GM21423 (cell line): ENCODE measurements around the gene RTEL1.
A peak's percentile ranks its signal among the peaks of the same experiment; 100 is the strongest.

Source experiments
- ATAC-seq: cut with Tn5 transposase; IDR thresholded peaks from one replicate; pipeline ENCODE4 v1.9.1; 2021; ENCODE audit warnings: mild to moderate bottlenecking, moderate library complexity; ENCODE audit not compliant: unreplicated experiment

The RTEL1 gene

DNA sequence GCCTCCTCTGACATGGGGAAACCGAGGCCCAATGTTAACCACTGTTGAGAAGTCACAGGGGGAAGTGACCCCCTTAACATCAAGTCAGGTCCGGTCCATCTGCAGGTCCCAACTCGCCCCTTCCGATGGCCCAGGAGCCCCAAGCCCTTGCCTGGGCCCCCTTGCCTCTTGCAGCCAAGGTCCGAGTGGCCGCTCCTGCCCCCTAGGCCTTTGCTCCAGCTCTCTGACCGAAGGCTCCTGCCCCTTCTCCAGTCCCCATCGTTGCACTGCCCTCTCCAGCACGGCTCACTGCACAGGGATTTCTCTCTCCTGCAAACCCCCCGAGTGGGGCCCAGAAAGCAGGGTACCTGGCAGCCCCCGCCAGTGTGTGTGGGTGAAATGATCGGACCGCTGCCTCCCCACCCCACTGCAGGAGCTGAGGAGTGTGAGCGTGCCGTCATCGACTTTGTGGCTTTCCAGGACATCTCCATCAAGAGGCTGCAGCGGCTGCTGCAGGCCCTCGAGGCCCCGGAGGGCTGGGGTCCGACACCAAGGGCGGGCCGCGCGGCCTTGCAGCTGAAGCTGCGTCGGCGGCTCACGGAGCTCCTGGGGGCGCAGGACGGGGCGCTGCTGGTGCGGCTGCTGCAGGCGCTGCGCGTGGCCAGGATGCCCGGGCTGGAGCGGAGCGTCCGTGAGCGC is 39.9 kb downstream of the RTEL1 start:
- ATAC-seq: no peak

DNA sequence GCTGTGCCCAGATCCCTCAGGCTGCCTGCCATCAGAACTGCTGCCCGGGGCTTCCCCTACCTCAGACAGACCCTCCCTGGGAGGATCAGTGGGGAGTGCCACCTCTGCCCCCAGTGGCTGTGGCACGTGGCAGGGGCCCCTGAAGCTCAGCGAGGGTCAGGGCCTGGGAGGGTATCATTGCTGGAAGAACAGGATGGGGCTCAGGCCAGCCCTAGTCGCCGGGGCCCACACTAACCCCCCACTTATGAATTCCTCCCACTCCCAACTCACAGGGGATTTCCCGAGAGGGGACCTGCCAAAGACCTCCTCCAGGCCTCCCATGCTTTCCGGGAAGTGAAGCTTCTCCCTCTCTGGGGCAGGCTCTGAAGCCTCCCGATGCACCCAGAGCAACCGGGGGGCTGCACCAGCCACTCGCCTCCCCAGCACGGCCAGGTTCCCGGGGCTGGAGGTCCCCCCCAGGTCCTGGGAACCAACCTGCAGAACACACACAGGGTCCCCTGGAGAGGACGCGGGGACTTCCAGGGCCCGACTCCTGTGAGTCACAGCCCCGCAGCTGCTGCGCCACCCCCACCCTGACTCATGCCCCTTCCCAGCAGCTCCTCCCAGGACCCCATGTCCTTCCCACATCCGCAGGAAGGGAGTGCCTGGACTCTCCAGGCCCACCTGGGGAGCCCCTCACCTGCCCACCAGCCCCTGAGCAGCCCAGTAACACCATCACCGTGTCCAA is 40.8 kb downstream of the RTEL1 start:
- no peak for ATAC-seq

DNA sequence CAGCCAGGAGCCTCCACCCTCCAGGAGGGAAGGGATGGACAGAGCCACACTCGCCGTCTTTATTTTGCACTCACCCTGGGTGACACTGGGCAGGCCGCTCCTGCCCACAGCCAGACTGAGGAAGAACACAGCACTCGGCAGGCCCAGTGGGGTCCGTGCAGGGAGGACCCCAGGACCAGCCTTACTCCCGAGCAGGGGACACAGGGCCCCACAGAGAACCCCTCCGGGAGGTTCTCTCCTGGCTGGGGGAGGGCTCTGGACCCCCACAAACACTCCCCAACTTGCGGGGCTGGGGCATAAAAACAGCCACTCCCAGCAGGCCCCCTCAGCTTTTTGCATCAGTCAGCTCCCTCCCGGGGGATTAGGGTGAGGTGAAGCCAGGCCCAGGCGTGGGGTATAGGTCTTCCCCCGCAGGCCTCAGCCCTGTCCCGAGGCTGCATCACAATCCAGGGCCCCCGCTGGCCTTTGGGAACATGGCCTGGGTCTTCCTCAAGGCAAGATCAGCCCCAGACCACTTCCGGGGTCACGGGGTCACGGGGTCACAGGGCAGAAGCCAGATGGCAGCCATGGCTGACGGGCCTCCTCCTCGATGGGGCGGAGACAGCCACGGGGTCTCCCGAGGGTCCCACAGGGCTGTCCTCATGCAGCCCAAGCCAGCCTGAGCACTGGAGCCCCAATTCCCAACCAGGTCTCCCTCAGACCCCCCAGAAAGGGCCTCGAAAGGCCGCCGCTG is 41.5 kb downstream of the RTEL1 start:
- ATAC-seq: no peak

DNA sequence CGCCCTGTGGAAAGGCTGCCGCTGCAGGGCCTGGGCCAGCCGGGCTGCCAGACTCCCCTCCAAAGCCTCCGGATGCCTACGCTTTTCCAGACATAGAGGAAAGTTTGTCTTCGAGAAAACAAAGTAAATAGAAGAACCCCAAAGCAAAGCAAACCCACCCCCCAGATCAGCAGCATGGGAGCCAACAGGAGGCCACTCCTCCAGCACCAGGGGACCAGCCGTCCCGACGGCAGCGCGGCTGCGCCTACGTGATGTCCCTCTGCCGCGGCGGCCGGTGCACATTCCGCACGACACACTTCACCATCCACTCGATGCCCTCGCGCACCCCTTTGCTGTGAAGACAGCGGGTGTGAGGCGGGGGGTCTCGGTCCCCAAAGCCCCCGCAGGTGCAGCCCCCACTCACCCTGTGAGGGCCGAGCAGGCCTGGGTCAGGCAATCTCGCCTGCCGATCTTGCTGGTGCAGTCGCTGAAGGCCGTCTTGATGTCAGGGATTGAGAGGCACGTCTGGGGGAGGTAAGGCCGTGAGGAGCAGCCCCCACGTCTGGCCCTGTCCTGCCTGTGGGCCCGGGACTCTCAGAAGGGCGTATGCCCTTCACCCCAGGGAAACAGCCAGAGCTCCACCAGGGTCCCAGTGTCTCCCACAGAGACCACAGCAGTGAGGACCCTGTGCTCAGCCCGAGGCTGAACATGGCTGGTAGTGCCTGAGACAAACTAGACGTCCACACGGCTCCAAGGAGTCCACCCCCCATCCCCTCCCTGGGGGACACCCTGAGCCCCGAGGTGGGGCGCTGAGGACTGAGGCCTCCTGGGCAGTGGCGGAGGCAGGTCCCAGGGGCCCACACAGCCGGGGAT is 42.3 kb downstream of the RTEL1 start:
- no peak for ATAC-seq

DNA sequence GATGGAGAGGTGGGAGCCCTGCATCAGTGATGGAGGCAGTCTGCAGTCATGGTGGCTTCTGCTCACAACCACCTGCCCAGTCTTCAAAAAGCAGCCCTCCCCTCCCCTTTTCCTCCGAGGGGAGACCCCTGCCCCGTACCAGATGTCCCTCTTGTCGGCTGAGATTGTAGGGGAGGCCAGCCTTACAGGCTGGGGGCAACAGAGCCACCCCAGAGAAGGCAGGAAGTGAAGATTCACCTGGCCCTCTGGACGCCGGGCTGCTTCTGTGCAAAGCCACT is 42.9 kb downstream of the RTEL1 start:
- no peak for ATAC-seq

DNA sequence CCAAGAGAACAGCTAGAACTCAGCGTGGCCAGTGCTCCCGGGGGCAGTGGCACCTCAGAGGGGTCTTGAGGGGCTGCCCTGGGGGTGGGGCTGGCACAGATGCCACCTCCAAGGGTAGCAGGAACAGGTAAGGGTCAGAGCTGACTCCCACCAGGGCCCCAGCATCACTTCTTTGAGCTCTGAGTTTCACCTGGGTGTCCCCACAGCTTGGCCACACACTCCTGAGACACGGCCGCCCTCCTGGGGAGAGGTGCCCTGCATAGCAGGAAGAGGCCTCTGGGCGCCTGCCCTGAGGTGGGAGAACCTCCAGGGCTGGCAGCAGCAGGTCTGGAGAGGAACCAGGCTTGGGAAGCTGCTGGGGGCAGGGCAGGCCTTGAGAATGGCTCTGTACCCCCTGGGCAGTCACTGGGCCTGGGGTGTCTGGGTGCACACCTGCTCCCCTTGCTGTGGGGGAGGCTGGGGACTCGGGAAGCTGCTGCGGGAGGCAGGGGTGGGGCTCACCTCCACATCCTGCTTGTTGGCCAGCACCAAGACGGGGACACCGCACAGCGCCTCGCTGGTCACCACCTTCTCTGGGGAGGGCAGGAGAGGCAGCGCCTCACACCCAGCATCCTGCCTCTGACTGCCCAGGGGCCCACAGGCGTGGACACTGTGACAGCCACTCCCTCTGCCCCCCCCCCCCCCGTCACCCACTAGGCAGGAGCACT is 43.4 kb downstream of the RTEL1 start:
- ATAC-seq: no peak

DNA sequence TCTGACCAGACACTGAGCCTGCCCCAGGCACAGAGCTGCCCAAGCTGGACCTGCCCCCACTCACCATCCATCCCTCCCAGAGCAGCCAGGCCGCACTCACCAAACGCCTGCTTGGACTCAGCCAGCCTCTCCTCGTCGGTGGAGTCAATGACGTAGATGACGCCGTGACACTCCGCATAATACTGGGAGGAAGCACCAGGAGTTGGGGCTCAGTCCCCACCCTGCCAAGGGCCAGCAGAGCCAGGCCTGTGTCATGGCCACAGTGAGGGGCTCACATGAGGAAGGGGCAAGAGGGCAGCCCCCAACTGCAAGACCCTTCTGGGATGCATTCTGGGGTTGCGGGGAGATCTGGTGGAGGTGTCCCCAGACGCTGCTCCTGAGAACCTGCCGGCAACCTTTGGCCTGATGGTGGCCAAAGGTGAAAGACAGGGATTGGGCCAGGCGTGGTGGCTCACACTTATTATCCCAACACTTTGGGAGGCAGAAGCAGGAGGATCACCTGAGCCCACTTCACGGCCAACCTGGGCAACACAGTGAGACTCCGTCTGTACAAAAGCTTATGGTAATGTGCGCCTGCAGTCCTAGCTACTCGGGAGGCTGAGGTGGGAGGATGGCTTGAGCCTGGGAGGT is 44.0 kb downstream of the RTEL1 start:
- ATAC-seq: no peak

DNA sequence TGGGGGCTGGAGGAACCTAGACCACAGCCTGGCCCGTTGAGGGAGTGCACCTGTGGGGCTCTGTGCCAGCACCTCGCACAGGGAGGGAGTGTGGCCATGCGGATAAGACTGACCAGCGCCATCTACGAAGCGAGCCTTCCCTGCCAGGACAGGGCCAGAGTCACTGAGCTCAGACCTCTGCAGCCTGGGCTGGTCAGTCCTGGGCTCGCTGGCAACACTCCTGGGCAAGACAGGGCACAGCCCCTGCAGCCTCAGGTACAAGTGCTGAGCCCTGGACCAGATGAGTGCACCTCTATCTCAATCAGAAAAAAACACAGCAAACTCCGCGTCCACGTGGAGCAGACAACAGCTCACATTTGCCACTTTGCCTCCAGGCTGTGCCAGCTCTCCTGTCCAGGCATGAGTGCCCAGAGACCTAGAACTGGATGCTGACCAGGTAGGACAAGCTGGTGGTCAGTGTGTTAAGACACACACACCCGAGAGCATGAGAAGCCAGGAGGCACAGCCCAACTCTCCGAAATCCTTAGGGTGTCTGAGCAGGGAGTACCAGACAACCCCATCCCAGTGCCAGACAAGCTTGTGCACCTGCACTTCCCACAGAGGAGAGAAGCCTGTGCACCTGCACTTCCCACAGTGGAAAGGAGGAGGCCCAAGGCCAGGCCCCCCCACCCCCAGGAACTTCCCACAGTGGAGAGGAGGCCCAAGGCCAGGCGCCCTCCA is 44.8 kb downstream of the RTEL1 start:
- ATAC-seq: no peak

DNA sequence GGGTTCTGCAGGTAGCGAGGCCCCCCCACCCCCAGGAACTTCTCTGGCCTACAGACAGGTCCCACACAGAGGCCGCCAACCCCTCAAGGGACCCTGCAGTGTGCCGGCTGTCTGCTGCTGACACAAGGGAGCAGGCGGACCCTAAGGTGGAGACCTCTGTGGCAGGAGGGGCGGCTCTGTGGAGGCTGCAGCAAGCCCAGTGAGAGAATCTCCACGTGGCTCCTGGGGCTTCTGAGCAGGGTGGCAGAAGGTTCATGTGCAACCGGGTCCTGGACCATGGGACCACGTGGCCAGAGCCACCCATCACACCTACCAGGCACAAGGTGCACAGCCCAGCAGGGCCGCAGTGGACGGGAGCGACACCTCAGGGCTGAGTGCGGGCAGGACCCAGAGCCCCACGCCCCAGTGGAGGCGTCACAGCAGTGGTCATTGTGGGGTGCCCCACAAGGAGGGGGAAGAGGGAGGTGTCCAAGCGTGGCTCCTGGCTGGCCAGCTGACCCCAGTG is 45.4 kb downstream of the RTEL1 start:
- no peak for ATAC-seq

DNA sequence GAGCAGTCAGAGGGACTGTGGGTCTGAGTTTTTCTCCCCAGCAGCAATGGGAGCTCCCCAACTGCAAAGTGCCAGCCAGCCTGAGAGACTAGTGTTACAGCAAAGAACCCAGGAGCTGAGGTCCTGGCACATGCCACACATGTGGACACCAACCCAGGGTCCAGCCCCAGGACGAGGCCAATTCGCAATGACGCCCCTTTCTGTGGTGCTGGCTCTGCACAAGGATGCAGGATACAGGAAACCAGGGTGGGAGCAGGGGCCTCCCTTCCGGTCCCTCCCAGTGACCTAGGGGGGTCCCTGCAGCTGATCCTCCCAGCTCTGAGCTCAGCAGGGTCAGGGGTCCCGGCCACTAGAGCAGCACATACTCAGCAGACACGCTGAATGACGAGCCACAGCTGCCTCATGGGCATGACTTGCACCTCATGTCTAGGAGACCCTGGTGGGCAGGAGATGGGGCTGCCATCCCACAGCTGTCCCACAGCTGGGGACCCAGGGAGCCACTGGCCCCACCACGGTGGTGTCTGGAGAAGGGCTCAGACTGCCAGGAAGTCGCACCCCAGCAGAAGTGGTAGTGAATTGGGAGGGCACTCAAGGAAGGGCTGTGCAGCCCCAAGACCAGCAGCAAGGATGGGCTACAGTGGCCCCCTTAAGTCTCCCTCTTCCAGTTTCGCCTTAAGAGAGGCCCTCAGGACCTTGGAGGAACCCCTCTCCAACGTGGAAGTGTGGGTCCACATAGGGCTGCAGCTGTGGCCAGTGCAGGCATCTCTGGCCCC is 46.0 kb downstream of the RTEL1 start:
- ATAC-seq: no peak

DNA sequence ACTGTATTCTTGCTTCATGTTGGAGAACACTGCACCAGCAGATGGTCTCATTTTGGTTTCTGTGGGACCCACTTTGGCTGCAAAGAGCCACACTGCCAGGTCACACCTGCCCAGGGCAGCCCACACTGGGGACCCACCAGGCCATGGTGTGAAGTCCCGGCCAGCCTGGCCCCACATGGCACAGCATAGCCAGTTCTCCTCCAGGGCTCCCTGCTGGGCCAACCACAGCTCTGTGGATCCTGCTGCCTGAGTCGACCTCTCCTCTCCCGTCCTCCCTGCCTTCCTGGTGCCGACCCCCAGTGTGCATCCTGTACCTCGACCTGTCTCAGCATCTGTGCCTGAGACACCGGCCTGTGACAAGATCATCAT is 46.6 kb downstream of the RTEL1 start:
- ATAC-seq: no peak

DNA sequence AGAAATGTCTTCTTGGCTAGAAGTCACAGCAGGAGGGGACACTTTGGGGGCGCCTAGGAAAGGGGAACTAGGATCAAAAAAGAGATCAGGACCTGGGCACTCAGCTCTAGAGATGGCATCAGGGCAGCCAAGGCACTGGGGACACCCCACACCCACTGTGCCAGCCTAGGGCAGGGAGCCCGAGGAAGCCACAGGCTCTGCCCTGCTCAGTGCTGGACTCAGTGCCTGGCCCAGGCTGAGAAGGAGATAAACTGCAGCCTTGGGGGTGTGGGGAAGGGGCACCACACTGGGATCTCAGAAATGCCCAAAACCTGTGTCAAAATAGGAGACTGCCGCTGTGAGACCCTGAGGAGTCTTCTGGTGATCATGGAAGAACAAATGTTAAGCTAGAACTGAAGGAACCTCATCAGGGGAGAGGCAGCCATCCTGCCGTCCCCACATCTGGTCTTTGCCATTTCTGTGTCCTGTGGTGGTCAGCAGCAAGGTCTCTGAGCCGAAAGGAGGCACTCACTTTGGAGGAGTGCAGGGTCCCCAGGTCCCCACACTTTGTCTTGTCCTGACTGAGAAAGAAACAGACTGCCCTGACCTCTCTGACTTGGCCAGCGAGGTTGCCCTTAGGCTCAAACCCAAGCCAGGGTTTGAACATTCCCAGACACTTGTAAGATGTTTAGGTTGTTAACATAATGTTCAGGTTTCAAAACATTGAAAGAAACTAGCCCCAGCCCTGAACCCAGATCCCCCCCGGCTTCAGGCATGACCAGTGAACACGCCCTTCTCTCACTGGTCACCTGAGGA is 47.3 kb downstream of the RTEL1 start:
- no peak for ATAC-seq

DNA sequence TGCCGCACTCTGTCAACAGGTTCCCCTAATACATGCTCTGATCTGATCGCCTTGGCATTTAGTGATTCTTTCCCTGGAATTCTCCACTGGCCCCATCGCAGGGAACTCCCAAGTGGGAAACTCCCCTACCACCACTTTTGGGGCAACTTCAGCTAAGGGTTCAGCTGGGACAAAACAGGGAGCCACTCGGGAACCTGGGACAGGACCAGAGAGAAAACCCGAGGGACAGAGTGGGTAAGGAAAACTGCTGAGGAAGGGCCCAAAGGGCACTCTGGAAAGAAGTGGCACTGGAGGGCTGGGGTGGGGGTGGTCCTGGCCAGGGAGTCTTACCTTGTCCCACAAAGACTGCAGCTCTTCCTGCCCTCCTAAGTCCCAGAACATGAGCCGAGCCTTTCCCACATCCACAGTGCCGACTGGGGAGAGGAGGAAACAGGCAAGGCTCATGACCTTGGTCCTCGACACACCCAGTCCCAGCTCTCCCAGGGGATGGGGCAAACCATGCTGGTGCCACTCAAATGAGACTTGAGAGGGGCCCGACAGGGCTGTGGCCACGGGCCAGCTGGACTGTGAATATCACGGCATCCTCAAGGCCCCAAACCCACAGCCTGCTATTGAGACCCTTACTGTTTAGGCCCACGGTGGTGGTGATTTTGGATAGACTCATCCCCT is 48.0 kb downstream of the RTEL1 start:
- no peak for ATAC-seq

DNA sequence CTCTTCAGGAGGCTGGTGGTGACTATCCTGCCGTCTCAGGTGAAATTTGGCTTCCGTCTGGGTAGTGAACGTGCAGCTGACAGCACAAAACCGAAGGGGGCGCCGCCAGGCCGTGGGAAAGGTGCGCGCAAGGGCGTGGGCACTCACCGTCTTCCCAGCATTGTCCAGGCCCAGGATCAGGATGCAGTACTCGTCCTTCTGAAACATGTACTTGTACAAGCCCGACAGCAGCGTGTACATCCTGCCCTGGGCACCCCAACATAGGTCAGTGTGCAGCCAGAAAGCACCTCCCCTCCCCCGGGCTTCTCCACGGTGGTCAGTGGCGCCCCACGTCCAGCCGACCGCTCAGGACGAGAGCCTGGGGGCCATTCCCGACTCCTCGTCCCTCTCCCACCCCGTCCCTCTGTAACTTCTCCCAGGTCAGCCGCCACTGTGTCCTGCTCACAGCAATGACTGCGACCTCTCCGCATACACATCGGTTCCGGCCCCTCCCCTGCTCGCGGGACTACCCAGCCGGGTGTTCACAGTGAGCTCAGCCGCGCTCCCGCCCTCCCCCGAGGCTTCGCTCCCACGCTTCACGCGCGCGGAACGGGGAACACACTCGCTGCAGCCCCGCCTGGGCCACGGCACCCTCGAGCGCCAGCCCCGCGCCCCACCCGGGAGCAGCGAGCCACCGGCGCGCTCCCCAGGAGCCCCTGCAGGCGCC is 48.9 kb downstream of the RTEL1 start:
- peak; percentile 16 for ATAC-seq

DNA sequence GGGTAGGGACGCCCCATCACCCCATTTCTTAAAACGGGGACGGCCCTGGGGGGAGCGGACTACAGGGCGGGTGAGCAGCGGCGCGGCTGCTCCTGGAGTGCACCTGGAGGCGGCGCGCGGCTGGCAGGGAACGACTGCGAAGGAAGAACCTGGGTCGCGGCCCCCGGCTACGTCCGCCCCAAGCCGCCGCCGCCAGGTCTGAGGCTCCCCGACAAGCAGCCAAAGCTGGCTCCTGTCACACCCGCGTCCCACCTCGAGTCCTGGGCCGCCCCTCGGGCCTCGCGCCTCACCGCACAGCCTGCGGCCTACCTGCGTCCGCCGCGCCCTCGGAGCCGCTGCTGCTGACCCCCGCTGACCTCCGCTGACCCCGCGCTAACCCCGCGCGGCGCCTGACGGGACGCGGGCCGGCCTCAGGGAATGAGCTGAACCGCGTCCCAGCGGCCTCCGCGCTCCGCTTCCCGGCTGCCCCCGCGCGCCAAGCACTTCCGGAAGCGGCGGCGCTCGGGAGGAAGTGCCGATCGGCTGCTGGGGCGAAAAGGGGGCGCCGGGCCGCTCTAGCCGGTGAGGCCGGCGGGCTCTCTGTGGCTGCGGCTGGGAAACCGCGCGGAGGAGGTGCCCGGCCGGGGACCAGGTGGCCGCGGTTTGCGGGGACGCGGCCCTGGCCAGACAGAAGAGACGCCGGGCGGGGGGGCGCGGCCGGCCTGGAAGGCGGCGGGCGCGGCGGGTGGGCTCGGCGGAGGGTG is 49.6 kb downstream of the RTEL1 start, which contains the start of the genes ARFRP1 and ZGPAT:
ARFRP1 (minus strand) TSS at position 419 of the 743 bp plus-strand sequence. CDS start 885 bp downstream, outside the sequence.
ZGPAT (plus strand) TSS at position 482 of the 743 bp plus-strand sequence. CDS start 542 bp downstream, outside the sequence.
- ATAC-seq: peak; percentile 75
